A549 (cell line): Measurements from ENCODE around the gene CR1L.

ENCODE experiments used
- CEBPB ChIP-seq, 2 experiments: fragments of >200 bp in 1 of 2; sonication (Bioruptor Twin) in 1 of 2; formaldehyde crosslinking in 1 of 2; IDR thresholded peaks; 2 replicates each; pipeline ENCODE4 v1.6.1; 2012 to 2016
- SREBF2 ChIP-seq: fragments of 450-650 bp; IDR thresholded peaks from 2 replicates; pipeline ENCODE4 v1.6.1; 2014; ENCODE audit warnings: mild to moderate bottlenecking, moderate library complexity
- TF ChIP-seq, protein P1 (sequence below): fragments of >200 bp; sonication (Bioruptor Twin); formaldehyde crosslinking; IDR thresholded peaks from 3 replicates; pipeline ENCODE4 v1.5.1; 2016

DNA sequence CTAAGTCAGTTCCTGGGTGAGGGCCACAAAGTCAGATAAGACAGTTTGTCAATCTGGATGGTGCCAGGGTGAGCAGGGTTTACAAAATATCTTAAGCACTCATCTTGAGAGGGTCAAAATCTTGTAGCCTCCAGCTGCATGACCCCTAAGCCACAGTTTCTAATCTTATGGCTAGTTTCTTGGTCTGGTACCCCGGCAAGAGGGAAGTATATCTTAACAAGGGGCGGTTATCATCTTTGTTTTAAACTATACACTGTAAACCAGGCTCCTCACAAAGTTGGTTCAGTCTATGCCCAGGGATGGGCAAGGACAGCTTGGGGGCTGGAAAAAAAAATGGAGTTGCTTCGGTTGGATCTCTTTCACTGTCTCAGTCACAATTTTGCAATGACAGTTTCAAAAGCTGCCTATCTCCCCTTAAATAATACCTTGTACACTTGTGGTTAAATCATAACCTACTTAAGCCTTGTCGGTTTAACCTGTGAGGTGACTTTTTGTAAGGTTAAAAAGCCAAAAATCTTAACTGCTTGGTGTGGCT, 99.1 kb downstream of the CR1L start:
- no peak for TF ChIP-seq SREBF2
- TF ChIP-seq CEBPB (IDR thresholded peaks at IDR 0.05): no peak
- TF ChIP-seq, protein P1, sequence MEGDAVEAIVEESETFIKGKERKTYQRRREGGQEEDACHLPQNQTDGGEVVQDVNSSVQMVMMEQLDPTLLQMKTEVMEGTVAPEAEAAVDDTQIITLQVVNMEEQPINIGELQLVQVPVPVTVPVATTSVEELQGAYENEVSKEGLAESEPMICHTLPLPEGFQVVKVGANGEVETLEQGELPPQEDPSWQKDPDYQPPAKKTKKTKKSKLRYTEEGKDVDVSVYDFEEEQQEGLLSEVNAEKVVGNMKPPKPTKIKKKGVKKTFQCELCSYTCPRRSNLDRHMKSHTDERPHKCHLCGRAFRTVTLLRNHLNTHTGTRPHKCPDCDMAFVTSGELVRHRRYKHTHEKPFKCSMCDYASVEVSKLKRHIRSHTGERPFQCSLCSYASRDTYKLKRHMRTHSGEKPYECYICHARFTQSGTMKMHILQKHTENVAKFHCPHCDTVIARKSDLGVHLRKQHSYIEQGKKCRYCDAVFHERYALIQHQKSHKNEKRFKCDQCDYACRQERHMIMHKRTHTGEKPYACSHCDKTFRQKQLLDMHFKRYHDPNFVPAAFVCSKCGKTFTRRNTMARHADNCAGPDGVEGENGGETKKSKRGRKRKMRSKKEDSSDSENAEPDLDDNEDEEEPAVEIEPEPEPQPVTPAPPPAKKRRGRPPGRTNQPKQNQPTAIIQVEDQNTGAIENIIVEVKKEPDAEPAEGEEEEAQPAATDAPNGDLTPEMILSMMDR: no peak
